Left lung (tissue), 10 donors: ENCODE results near the gene MCU. TPM values are rescaled to one million over a fixed set of nuclear protein-coding genes. Genes with fewer than 3 reads are reported as not detected.
"Not testable (repeated sequence)": the region's sequence is repeated elsewhere in the genome, so short reads cannot be mapped to it uniquely, and the experiment has no call there.

Source experiments
- ATAC-seq: fragments of 200-7000 bp; cut with Tn5 transposase; one replicate; pipeline ENCODE4 v1.9.1; 2020; ENCODE audit warnings: moderate library complexity
- DNase-seq, 4 donors: peaks; one replicate each; pipeline ENCODE4 v3.0.0-alpha.2; 2013 to 2020
- H3K27ac ChIP-seq, 2 donors: fragments of 200-600 bp; sonication (generic) in 1 of 2; one replicate each; pipeline versions ENCODE4 v1.5.0 to v1.8.0; 2020 to 2021
- H3K27me3 ChIP-seq, 2 donors: fragments of 200-600 bp; sonication (generic) in 1 of 2; one replicate each; pipeline versions ENCODE4 v1.5.0 to v1.8.0; 2020 to 2021
- H3K36me3 ChIP-seq, 2 donors: fragments of 200-600 bp; sonication (generic) in 1 of 2; one replicate each; pipeline versions ENCODE4 v1.5.0 to v1.8.0; 2020 to 2021
- H3K4me1 ChIP-seq, 2 donors: fragments of 200-600 bp; one replicate each; pipeline ENCODE4 v1.8.0; 2021
- H3K4me3 ChIP-seq, 2 donors: fragments of 200-600 bp; sonication (generic) in 1 of 2; one replicate each; pipeline versions ENCODE4 v1.5.0 to v1.8.0; 2020 to 2021; ENCODE audit warnings: mild to moderate bottlenecking in 1 of 2
- H3K9me3 ChIP-seq, 2 donors: fragments of 200-600 bp; sonication (generic) in 1 of 2; one replicate each; pipeline versions ENCODE4 v1.5.0 to v1.8.0; 2020 to 2021
- CTCF ChIP-seq, 2 donors: fragments of 200-600 bp; sonication (generic) in 1 of 2; IDR thresholded peaks; one replicate each; pipeline versions ENCODE4 v1.5.0 to v1.8.0; 2021; ENCODE audit warnings: antibody characterized with exemption in 2 of 2
- intact Hi-C, 2 donors: fragments of 100-400 bp; cut with DNase I; formaldehyde crosslinking; loops; one replicate each; pipeline versions ENCODE4 v1.11.2 to v1.14.2; 2022
- polyA plus RNA-seq, 6 donors: library from polyadenylated mRNA; unstranded; fragments of 120-200 nt; gene quantifications; one replicate each; pipeline ENCODE4 v1.2.1, GENCODE V29; 2013; ENCODE audit not compliant: insufficient read length in 6 of 6
- total RNA-seq, 2 donors: library from RNA; stranded (reverse); fragmentation: NEBNext Ultra II Directional; extraction: Animal tissue kit (Norgen Biotek cat#: 25700); gene quantifications; one replicate each; pipeline ENCODE4 v1.2.1, GENCODE V29; 2021
- donor health status: DM: no; HTN: yes; CAD: no.
- donor health status: DM: no; HTN: no; CAD: no.

The MCU gene
- total and polyA plus RNA-seq, 8 donors: 29.4 to 48.8 (median 38.6) TPM

- TF ChIP-seq CTCF (IDR thresholded peaks at IDR 0.05): peak in 1 of 2 donors; percentile 32
- DNase-seq: peak in 1 of 4 donors; percentile 52
- peak; percentile 27 for ATAC-seq
- Histone ChIP-seq H3K36me3 (no peaks in the 10 kb centered on the region), H3K27ac (peak overlapping the region in 1 of 2 donors; percentile 93), H3K27me3 (no peaks in the 10 kb centered on the region), H3K9me3 (no peaks in the 10 kb centered on the region), H3K4me3 (peak overlapping the region in 1 of 2 donors; percentile 11), H3K4me1 (peaks cover 19 to 46% of the 10 kb centered on the region in 2 donors)
- intact Hi-C loops: loop anchor here in 1 of 2 donors (10.0 kb wide), 1 partner anchor 140 kb away; no protein-coding TSS in a partner anchor
These were observed 2.8 kb downstream of the MCU start for GRCh38 chr10:72694476-72695369.

- Histone ChIP-seq H3K27me3 (no peaks in the 10 kb centered on the region), H3K4me3 (no peak overlapping the region), H3K36me3 (no peaks in the 10 kb centered on the region), H3K4me1 (peaks cover 19 to 46% of the 10 kb centered on the region in 2 donors), H3K27ac (peak overlapping the region in 1 of 2 donors; percentile 93), H3K9me3 (no peaks in the 10 kb centered on the region)
- intact Hi-C loops: loop anchor here in 1 of 2 donors (10.0 kb wide), 1 partner anchor 139 kb away; no protein-coding TSS in a partner anchor
- no peak for TF ChIP-seq CTCF (IDR thresholded peaks at IDR 0.05)
- ATAC-seq (no peak), DNase-seq (no peak)
These were observed 3.6 kb downstream of the MCU start for GRCh38 chr10:72695496-72695895.

- H3K27ac ChIP-seq: no peak overlapping the region
- DNase-seq (no peak), ATAC-seq (peak; percentile 57)
- H3K36me3 ChIP-seq: no peaks in the 10 kb centered on the region
- TF ChIP-seq CTCF (IDR thresholded peaks at IDR 0.05): no peak
- no peaks in the 10 kb centered on the region for H3K27me3 ChIP-seq
- no peak overlapping the region for H3K4me3 ChIP-seq
- H3K4me1 ChIP-seq: peaks cover 19 to 51% of the 10 kb centered on the region in 2 donors
- intact Hi-C loops: loop anchor here in 1 of 2 donors (10.0 kb wide), 1 partner anchor 137 kb away; no protein-coding TSS in a partner anchor
- no peaks in the 10 kb centered on the region for H3K9me3 ChIP-seq
These were observed 5.8 kb downstream of the MCU start for GRCh38 chr10:72697716-72698115.

- DNase-seq, intact Hi-C loops, H3K9me3 ChIP-seq, H3K4me3 ChIP-seq, H3K36me3 ChIP-seq, H3K27me3 ChIP-seq: not testable (repeated sequence)
- peak overlapping the region in 1 of 2 donors; percentile 8 for H3K27ac ChIP-seq
- H3K4me1 ChIP-seq: peaks cover 0 to 27% of the 10 kb centered on the region in 2 donors
- ATAC-seq: peak; percentile 74
These were observed 10.5 kb downstream of the MCU start for GRCh38 chr10:72702465-72702864.

- no peak for TF ChIP-seq CTCF (IDR thresholded peaks at IDR 0.05)
- peaks cover 0 to 31% of the 10 kb centered on the region in 2 donors for H3K4me1 ChIP-seq
- H3K36me3 ChIP-seq: no peaks in the 10 kb centered on the region
- peak; percentile 61 for ATAC-seq
- peak overlapping the region in 1 of 2 donors; percentile 8 for H3K27ac ChIP-seq
- no peaks in the 10 kb centered on the region for H3K27me3 ChIP-seq
- no peak for DNase-seq
- H3K9me3 ChIP-seq: no peaks in the 10 kb centered on the region
- intact Hi-C loops: no loop called here
- H3K4me3 ChIP-seq: no peak overlapping the region
These were observed 11.1 kb downstream of the MCU start for GRCh38 chr10:72702868-72703581.
